NCI-H1092 (cell line): ENCODE results near the gene MDP1.
A peak's percentile ranks its signal among the peaks of the same experiment; 100 is the strongest.

Experiments
- DNase-seq: peaks from one replicate; lab custom pipeline; 2025; lab: John Stamatoyannopoulos, UW

The MDP1 gene

GRCh38 chr14:24197056-24197450 is 18.8 kb downstream of the MDP1 start:
- no peak for DNase-seq

GRCh38 chr14:24196071-24197055 is 19.5 kb downstream of the MDP1 start:
- DNase-seq: no peak

DNA sequence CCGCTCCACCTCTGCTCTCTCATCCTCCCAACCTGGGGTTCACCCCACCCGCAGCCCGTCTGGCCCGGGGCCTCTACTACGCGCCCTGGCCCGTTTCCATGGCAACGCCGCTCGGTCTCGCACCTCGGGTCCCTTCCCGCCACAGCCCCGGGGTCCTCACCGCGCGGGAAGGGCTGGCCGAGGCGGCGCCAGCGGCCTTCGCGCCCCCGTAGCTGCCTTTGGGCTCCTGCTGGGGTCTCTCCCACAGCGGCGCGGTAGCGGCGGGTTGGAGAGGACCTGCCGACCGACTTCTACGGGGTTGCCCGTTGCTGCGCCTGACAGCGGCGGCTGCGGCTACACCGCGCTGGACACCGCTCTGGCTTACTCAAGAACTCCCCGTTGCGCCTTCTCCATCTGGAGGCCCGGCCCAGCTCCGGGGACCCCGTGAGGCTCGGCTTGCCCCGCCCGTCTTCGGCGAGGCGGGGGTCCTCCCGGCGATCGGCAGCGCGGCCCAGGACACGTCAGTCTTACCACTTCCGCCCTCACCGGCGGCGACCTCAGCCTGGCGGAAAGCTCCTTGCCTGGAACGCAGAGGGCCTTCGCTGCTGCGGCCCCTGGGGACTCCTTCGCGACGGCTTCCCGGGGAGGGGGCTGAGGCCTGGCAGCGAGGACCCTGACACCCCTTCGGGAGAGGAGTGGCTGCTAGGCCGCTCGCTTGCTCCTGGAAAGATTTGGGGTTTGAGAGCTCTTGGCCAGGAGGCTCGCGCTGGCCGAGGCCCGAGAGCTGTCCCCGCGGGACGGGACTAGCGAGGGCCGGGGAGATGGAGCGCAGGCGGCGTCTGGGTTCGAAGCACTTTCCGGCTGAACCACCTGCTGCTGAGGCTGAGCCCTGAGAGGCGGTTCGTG is 20.4 kb downstream of the MDP1 start, which contains the start of gene TM9SF1:
Gene TM9SF1 (minus strand): TSS at position 256 of the 885 bp plus-strand sequence. CDS start 422 bp downstream, outside the sequence.
- DNase-seq: peak; percentile 86

GRCh38 chr14:24194873-24195185 is 21.0 kb downstream of the MDP1 start:
- no peak for DNase-seq

DNA sequence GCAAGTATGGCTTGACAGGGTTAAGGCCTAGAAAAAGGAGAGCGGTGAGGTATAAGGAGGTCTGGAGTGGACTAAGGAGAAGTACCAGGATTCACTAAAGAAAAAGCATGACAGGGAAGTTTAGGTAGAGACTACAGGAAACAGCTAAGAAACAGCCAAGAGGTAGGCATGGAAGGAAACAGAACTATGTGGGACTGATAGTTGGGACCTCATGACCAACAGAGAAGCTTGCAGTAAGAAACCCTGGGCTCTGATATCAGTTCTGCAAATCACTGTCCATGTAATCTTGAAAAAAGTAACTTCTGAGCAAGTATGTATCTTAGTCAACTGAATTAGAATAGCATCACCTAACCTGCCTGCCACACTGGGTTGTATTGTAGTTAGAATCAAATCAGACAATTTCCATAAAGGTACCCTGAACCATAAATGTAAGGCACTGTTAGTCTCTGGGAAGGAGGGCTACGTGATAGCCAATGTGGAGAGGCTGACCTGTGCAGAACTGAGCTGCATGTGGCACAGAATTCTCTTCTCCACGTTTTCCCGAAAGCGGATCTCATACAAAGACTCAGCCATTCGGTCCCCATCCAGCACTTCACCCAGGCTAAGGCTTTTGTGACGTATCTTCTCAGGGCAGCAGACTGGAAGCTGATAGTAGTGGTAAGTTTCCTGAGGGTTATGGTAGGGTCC is 21.5 kb downstream of the MDP1 start:
- no peak for DNase-seq

GRCh38 chr14:24192933-24193332 is 22.9 kb downstream of the MDP1 start:
- DNase-seq: no peak

DNA sequence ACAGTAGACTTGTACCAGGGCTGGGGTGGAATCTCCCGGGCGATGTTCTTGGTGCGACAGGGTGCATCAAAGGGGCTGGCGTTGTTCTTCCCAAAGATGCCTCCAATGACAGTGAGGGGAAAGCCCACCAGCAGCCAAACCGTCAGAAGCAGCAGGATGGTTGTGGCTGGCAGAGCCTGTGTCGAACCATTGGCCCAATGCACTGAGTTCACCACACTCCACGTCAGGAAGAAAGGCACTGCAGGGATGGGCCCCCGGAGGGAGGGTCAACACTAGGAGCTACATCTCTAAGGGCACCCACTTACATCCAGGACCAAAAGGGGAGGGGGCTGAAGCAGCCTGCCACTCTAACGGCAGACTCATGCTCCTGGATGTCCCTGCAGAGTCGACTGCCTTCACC is 25.4 kb downstream of the MDP1 start:
- no peak for DNase-seq

DNA sequence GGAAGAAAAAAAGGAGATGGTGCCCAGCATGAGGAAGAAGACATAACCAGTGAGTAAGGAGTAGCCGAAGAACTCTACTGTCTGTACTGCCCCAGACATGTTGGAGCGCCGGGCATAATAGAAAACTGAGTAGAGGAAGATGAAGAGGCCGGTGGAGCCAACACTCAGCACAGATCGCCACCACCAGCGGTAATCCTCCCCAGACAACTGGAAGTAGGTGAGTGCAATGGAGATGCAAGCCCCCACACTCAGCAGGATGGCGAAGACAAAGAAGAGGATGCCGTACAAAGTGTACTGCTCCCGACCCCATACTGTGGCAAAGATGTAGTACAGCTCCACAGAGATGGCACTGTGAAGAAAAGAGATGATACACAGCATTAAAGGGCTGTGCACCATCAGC is 26.4 kb downstream of the MDP1 start:
- DNase-seq: no peak

DNA sequence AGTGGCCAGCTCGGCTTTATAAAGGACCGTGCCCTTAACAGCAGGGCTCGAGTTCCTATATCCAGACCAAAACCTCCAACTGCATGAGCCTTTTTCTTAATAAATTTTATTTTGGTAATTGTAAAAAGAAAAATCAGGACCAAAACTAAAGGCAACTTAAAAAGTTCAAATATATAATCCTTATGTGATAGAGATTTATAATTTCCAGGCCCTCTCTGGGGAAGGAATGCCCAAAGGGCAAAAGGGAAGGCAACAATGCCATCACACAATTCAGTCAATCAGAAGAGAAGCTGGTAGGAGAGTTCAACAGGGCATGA is 26.8 kb downstream of the MDP1 start:
- no peak for DNase-seq

DNA sequence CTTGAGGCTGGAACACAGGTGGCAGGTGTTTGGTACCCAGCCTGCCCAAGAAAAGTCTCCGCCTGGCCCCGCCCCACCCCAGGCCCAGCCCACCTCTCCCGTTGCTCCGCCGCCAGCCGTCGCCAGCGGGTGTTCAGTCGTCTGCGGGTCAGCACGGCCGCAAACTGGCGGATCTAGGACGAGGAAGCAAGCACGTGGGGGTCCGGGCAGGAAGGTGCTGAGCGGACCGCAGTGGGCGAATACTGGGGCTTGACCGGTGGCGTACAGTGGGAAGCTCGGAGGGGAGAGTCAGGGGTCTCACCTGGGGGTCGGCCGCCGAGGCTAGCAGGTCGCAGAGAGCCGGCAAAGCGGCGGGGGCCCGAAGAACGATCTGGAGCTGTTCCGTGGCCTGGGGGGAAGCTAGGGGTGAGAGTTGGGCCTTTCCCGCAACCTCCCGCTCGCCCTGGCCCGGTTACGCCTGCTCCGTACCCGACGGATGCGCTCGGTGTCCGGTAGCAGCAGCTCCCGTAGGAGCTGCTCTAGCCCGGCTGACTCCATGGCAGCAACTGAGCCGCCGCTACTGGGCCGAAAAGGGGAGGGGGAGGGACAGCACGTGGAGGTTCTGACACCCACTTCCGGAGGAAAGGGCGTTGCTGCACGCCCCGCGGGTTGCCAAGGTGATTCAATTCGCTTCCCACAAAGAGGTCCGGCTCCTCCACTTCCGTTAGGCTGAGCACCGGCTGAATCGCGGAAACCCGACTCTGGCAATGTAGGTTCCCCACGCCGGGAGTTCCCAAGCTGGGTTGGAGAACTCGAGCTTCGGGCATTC is 27.4 kb downstream of the MDP1 start, which contains the start of gene IPO4:
Gene IPO4 (minus strand): TSS at position 566 of the 808 bp plus-strand sequence. CDS start 29 bp downstream, at position 537.
- peak; percentile 98 for DNase-seq

DNA sequence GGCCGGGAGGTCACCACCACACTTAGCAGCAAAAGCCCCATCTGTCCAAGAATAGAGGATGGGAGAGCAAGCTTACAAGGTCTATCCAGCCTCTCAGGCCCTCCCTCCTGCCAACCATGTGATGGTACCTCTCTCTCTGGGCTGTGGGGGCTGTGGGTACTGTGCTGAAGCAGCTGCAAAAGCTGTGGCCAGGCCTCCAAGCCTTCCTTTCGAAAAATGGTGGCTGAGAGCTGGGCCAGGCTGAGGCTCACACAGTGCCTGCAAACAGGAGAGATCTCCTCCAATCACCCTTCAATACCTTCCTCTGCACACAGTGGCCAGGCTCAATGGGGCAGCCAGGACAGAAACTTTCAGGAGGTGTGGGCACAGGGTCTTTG is 28.3 kb downstream of the MDP1 start:
- DNase-seq: no peak

DNA sequence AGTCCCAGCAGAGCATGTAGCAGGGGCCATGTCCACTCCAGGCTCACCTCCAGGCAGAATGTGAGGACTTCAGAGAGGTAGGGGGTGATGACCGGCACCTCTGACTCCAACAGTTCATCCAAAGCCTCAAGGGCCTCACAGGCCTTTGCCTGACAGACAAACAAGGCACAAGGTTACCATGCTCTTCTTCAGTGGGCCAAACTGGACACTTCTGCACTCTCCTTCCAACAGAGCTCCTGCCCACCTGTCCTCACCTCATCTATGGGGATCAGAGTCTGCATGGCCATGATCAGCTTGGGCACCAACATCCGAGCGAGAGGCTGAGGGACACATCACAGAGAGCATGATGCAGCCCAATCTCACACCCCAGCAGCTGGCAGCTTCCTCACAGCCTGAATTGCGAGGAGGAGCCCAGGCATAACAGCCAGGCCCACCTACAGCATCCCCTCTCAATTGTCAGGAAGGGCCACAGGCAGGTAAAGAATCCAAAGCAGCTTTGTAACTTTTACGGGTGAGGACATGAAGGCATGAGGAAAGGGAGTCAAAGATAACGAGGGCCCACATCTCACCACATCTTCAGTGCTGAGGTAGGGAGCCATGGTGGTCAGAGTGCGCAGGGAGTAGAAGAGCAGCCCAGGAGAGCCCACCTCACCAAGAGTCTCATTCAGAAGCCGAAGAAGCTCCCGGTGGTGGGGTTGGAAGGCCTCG is 28.9 kb downstream of the MDP1 start:
- no peak for DNase-seq

- no peak for DNase-seq
Observed at GRCh38 chr14:24185741-24186140, 30.1 kb downstream of the MDP1 start.

DNA sequence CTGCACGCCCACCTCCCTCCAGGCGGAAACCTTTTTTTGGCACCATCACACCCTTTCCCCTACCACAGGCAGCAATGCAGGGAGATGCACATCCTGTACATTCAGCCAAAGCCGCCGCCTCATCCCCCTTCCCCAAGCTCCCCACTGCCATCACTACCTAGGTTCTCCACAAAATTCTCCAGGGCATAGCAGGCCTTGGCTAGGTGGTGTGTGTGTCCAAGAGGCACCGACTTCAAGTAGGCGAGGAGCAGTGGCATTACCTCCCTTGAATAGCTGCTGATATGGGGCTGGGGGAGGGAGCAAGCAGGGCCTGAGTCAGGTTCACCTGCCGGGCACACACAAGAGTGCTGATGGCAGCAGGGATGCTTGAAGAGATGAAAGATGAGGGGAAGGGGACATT is 30.8 kb downstream of the MDP1 start:
- no peak for DNase-seq

DNA sequence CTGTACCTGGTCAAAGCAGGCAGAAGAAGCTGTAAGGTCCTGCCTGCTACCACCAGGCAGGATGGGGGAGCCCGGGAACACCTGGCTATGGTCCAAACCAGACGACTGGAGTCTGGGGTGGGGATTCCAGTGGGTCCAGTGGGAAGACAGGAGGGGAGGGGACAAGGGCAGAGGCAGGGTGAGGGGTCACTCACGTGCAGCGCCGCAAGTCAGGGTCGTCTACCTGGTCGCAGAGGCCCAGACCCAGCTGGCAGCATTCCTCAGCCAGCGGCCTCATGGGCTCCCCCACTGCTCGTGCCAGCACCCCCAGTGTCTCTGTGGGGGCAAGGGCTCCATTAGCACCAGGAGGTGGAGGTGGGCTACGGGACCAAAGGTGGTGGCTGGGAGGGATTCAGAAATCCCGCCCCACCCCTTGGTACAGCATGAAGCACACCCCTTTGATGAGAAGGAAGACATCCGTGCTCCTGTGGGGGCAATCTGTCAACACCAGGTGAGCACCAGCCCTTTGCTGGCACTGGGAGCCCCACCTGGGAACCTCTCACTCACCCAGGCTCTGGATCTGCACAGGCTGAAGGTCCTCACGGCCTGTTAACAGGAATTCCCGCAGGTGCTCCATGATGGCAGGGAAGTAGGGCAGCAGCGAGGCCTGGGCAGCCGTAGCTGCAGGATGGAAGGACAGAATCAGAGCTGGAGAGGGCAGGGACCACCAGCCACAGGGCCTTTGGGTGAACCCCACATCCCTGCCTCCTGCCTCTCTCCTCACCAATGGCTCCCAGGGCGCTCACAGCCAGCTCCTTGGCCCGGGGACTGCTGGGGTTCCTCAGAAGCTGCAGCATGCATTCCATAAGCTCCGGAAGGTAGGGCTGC is 31.5 kb downstream of the MDP1 start:
- no peak for DNase-seq

DNA sequence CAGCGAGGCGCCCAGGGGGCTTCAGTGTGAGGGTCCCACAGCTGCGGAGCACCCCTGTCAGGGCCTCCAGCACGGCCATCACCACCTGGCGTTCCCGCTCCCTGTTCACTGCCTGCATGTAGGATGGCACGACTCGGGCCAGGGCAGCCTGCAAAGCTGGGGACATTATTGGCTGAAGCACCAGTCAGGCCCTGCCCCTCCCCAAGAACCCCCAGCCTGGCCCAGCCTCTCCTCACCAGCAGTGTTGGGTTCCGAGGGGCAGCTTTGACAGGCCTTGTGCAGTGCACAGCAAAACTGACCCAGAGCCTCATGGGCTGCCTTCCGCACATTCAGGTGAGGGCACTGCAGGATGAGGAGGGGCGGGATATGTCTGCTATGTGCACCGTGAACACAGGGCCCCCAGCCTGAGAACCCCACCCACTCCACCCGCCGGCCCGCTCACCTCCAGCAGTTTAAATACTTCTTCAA is 32.8 kb downstream of the MDP1 start:
- DNase-seq: no peak

DNA sequence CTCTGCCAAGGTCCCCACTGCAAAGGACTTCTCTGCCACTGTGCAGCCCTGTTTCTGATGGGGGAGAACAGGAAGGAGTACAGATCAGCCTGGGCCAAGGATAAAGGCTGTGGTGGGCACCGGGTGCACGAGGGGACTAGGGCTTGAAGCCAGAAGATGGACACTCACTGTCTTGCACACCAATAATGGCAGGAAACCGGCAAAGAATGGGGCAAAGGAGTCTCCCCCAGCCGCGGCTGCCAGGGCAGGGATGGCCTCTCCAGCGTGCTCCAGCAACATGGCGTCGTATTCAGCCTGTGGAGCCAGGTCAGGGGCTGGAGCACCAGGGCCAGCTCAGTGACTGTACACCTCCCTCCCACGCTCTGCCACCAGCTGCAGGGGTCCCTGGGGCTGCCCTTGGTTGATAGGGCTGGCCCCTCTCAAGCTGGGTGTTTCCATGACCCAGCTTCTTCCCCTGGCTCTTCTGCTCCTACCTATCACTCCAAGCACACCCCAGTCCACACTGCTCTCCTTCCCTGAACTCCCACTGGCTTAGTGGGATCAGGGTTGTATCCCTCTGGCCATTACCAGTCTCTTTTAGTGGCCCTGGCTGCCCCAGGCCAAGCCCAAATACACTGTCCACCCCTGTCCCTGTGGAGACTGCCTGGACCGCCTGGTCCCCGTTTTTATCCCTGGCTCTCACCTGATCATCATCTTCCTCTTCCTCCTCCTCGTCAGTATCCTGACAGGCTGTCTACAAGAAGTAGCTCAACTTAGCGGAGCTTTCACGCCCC is 33.6 kb downstream of the MDP1 start:
- DNase-seq: no peak

GRCh38 chr14:24181371-24182077 is 34.3 kb downstream of the MDP1 start:
- no peak for DNase-seq
